IPS-20b (cell line): ENCODE data around the gene RPL23.
A peak's percentile ranks its signal among the peaks of the same experiment; 100 is the strongest.

Experiments used
- H3K27ac ChIP-seq: one replicate; pipeline ENCODE4 v1.5.1; 2013; ENCODE audit warnings: low read length
- H3K27me3 ChIP-seq: 2 replicates; pipeline ENCODE4 v1.6.1; 2013; ENCODE audit warnings: mild to moderate bottlenecking, low read length, inconsistent platforms; ENCODE audit not compliant: insufficient read depth
- H3K36me3 ChIP-seq: 2 replicates; pipeline ENCODE4 v1.6.1; 2013; ENCODE audit warnings: low read depth, mild to moderate bottlenecking, inconsistent platforms, low read length, moderate library complexity; ENCODE audit not compliant: insufficient read depth
- H3K4me1 ChIP-seq: 2 replicates; pipeline ENCODE4 v1.6.1; 2013; ENCODE audit warnings: mild to moderate bottlenecking, control low read depth, inconsistent platforms, low read length, moderate library complexity; ENCODE audit not compliant: insufficient read depth
- H3K4me3 ChIP-seq: 2 replicates; pipeline ENCODE4 v1.5.1; 2013; ENCODE audit warnings: mild to moderate bottlenecking, low read length, inconsistent platforms
- H3K9ac ChIP-seq: 2 replicates; pipeline ENCODE4 v1.6.1; 2013; ENCODE audit warnings: low read depth, mild to moderate bottlenecking, inconsistent platforms, low read length, moderate library complexity
- H3K9me3 ChIP-seq: 2 replicates; pipeline ENCODE4 v1.6.1; 2013; ENCODE audit warnings: mild to moderate bottlenecking, low read depth, low read length, inconsistent platforms; ENCODE audit not compliant: insufficient read depth

The RPL23 gene

DNA sequence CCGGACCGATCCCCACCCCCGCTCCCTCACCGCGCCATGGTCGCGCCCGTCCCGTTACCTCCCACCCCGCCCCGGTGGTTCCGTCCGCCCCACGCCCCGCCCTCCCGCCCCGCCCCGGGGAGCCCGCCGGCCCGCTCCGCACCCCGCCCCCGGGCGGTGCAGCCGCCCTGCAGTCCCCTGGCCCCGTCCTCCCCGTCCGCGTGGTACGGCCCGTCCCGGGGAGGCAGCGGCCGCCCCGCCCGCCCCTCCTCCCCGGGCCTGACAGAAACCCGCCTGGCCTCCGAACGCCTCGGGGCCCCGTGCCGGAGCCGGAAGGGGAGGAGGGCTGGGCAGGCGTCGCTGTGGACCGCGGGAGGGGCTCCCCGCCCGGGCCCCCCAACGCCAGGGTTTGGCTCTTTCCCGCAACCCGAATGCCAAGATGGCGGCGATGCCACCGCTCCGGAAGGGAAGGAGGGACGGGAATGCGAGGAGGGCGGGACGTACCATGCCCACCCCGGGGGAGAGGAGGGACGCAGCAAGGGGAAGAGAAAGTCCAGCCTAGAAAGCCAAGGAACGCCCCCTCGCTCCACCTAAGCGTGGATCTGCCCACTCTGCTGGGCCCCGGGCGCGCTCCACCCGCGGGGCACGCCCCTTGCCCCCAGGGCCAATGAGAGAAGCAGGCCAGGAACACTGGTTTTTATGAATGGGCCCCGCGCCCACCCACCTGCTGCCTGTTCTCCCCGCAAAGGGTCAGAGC lies 53.9 kb downstream of the RPL23 start, which contains the start of gene PIP4K2B:
Gene PIP4K2B, minus strand, starts transcription at position 56 of the 736 bp plus-strand sequence. CDS start 132 bp downstream, outside the sequence.
- no peaks in the 10 kb centered on the region for H3K27me3 ChIP-seq
- no peaks in the 10 kb centered on the region for H3K9me3 ChIP-seq
- peak within 1 kb of the TSS; percentile 86 for H3K27ac ChIP-seq
- H3K4me3 ChIP-seq: peak within 1 kb of the TSS; percentile 91
- H3K4me1 ChIP-seq: peaks cover 16% of the 10 kb centered on the region
- peaks cover 55% of the 10 kb centered on the region for H3K36me3 ChIP-seq
- peak within 1 kb of the TSS; percentile 92 for H3K9ac ChIP-seq

DNA sequence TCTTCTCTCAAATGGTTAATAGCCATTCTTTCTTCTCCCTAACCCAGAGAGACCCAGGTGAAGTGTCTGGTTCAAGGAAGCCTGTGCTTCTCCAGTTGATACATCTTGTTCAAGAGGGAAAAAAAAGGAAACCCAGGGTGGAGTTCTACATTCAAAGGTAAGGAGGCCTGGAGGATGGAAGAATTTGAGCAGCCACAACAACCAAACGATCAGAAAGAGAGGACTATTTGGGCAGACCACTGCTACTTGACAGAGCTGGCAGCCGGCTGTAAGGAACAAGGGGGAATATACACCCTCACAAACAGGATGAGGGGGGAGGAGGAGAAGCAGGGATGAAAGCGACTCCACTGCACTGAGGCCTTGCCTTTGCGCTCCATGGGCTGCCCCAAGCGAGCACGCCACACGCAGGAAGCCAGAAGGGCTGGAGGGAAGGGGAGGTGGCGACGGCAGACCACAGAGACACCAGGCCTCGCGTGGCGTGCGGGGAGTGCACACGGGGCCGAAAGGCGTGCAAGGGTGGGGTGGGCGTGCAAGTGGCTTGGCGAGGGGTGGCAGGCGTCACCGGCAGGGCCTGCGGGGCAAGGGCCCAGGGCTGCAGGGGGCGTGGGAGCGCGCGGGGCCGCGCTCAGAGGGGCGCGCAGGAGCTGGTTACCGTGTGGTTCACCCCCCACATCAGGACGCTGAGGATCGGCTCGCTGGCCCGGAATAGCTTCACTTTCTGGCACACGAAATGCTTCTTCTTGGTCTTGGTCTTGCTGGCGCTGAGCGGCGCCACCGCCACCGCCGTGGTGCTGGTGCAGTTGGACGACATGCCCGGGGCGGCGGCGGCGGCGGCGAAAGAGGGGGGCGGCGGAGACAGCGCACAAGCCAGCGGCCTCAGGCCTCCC lies 54.7 kb downstream of the RPL23 start:
- H3K4me3 ChIP-seq: peak overlapping the region; percentile 91
- peaks cover 16% of the 10 kb centered on the region for H3K4me1 ChIP-seq
- H3K9ac ChIP-seq: peak overlapping the region; percentile 88
- H3K27me3 ChIP-seq: no peaks in the 10 kb centered on the region
- peaks cover 55% of the 10 kb centered on the region for H3K36me3 ChIP-seq
- H3K27ac ChIP-seq: peak overlapping the region; percentile 62
- H3K9me3 ChIP-seq: no peaks in the 10 kb centered on the region
